OCI-LY1 (cell line): ENCODE data around the gene BABAM2.

Source experiments
- EZH2 ChIP-seq: fragments of 200-600 bp; sonication (generic), shearing (Covaris generic); IDR thresholded peaks from 2 replicates; pipeline ENCODE4 v1.8.0; 2017; ENCODE audit warnings: borderline replicate concordance, mixed run types, mild to moderate bottlenecking, antibody characterized with exemption, low read length, moderate library complexity, mixed read lengths
- TF ChIP-seq, protein P1 (sequence below): fragments of 200-600 bp; sonication (generic), shearing (Covaris generic); IDR thresholded peaks from 2 replicates; pipeline ENCODE4 v1.5.1; 2017; ENCODE audit warnings: mild to moderate bottlenecking, antibody characterized with exemption, low read length, moderate library complexity, mixed read lengths

DNA sequence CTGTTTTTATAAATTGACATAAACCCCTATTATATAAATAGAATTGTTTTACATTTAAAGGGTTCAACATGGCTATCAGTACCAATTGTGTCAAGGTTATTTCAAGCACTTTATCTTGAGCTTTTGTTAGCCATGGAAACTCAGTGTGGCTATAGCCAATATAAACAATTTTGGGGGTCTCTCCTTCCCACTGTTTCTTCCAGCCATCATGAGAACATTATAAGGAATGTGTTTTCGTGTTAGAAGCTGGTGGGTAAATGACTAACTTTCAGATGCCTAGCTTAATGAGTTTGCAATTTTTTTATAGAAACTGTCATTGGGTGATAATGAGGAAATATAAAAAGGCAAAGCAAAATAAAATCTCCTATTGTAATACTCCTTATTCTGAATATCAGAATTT, 348.7 kb downstream of the BABAM2 start:
- TF ChIP-seq, protein P1, sequence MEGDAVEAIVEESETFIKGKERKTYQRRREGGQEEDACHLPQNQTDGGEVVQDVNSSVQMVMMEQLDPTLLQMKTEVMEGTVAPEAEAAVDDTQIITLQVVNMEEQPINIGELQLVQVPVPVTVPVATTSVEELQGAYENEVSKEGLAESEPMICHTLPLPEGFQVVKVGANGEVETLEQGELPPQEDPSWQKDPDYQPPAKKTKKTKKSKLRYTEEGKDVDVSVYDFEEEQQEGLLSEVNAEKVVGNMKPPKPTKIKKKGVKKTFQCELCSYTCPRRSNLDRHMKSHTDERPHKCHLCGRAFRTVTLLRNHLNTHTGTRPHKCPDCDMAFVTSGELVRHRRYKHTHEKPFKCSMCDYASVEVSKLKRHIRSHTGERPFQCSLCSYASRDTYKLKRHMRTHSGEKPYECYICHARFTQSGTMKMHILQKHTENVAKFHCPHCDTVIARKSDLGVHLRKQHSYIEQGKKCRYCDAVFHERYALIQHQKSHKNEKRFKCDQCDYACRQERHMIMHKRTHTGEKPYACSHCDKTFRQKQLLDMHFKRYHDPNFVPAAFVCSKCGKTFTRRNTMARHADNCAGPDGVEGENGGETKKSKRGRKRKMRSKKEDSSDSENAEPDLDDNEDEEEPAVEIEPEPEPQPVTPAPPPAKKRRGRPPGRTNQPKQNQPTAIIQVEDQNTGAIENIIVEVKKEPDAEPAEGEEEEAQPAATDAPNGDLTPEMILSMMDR, result no peak
- no peak for TF ChIP-seq EZH2
